Subcutaneous abdominal adipose tissue (tissue), 5 donors: Measurements from ENCODE around the gene GRIP2.

Experiments
- H3K27ac ChIP-seq: one replicate; pipeline ENCODE4 v1.7.0; 2013; ENCODE audit warnings: low read depth, mild to moderate bottlenecking, inconsistent platforms, low read length, moderate library complexity
- H3K27me3 ChIP-seq, 5 donors: one replicate each; pipeline ENCODE4 v1.7.0; 2013; ENCODE audit warnings: low read length in 5 of 5, inconsistent platforms in 1 of 5; ENCODE audit not compliant: control insufficient read depth in 5 of 5, insufficient read depth in 4 of 5
- H3K36me3 ChIP-seq, 5 donors: one replicate each; pipeline ENCODE4 v1.7.0; 2013; ENCODE audit warnings: low read length in 5 of 5; ENCODE audit not compliant: control insufficient read depth in 5 of 5, insufficient read depth in 5 of 5
- H3K4me1 ChIP-seq, 5 donors: one replicate each; pipeline ENCODE4 v1.7.0; 2013; ENCODE audit warnings: low read length in 5 of 5, mild to moderate bottlenecking in 3 of 5, moderate library complexity in 1 of 5; ENCODE audit not compliant: control insufficient read depth in 5 of 5, insufficient read depth in 5 of 5
- H3K4me3 ChIP-seq, 5 donors: one replicate each; pipeline ENCODE4 v1.7.0; 2013; ENCODE audit warnings: low read length in 5 of 5, low read depth in 1 of 5
- H3K9ac ChIP-seq, 5 donors: one replicate each; pipeline ENCODE4 v1.7.0; 2013; ENCODE audit warnings: low read length in 5 of 5, mild to moderate bottlenecking in 4 of 5, moderate library complexity in 3 of 5
- H3K9me3 ChIP-seq, 5 donors: one replicate each; pipeline ENCODE4 v1.7.0; 2013; ENCODE audit warnings: low read length in 5 of 5; ENCODE audit not compliant: control insufficient read depth in 5 of 5
- donor health status: healthy.
- donor health status: healthy.
- donor health status: healthy.
- donor health status: healthy.
- donor health status: healthy.

Gene GRIP2

GRCh38 chr3:14472471-14473351 lies 67.4 kb downstream of the GRIP2 start:
- H3K27me3 ChIP-seq: peaks cover 0 to 5% (median 0%) of the 10 kb centered on the region in 5 donors
- H3K9me3 ChIP-seq: no peaks in the 10 kb centered on the region
- no peaks in the 10 kb centered on the region for H3K4me1 ChIP-seq
- peaks cover 0 to 81% (median 36%) of the 10 kb centered on the region in 5 donors for H3K36me3 ChIP-seq
- H3K9ac ChIP-seq: no peak overlapping the region
- H3K27ac ChIP-seq: no peak overlapping the region
- no peak overlapping the region for H3K4me3 ChIP-seq

GRCh38 chr3:14471690-14472089 lies 68.5 kb downstream of the GRIP2 start:
- Histone ChIP-seq H3K27me3 (peaks cover 0 to 5% (median 0%) of the 10 kb centered on the region in 5 donors), H3K9ac (no peak overlapping the region), H3K36me3 (peaks cover 0 to 79% (median 38%) of the 10 kb centered on the region in 5 donors), H3K4me3 (no peak overlapping the region), H3K9me3 (no peaks in the 10 kb centered on the region), H3K27ac (no peak overlapping the region), H3K4me1 (no peaks in the 10 kb centered on the region)

GRCh38 chr3:14471016-14471415 lies 69.1 kb downstream of the GRIP2 start:
- H3K4me3 ChIP-seq: no peak overlapping the region
- H3K27me3 ChIP-seq: peaks cover 0 to 5% (median 0%) of the 10 kb centered on the region in 5 donors
- H3K27ac ChIP-seq: no peak overlapping the region
- peaks cover 0 to 80% (median 39%) of the 10 kb centered on the region in 5 donors for H3K36me3 ChIP-seq
- no peaks in the 10 kb centered on the region for H3K4me1 ChIP-seq
- H3K9me3 ChIP-seq: no peaks in the 10 kb centered on the region
- H3K9ac ChIP-seq: no peak overlapping the region

GRCh38 chr3:14470461-14470860 lies 69.7 kb downstream of the GRIP2 start:
- Histone ChIP-seq H3K27ac (no peak overlapping the region), H3K4me1 (no peaks in the 10 kb centered on the region), H3K9me3 (no peaks in the 10 kb centered on the region), H3K9ac (no peak overlapping the region), H3K4me3 (no peak overlapping the region), H3K27me3 (peaks cover 0 to 5% (median 0%) of the 10 kb centered on the region in 5 donors), H3K36me3 (peaks cover 0 to 82% (median 41%) of the 10 kb centered on the region in 5 donors)

GRCh38 chr3:14468621-14468981 lies 71.5 kb downstream of the GRIP2 start:
- H3K4me1 ChIP-seq: no peaks in the 10 kb centered on the region
- H3K4me3 ChIP-seq: no peak overlapping the region
- H3K27me3 ChIP-seq: peaks cover 0 to 5% (median 0%) of the 10 kb centered on the region in 5 donors
- H3K36me3 ChIP-seq: peaks cover 0 to 83% (median 46%) of the 10 kb centered on the region in 5 donors
- H3K9ac ChIP-seq: no peak overlapping the region
- no peak overlapping the region for H3K27ac ChIP-seq
- H3K9me3 ChIP-seq: no peaks in the 10 kb centered on the region

GRCh38 chr3:14467814-14468620 lies 72.1 kb downstream of the GRIP2 start:
- Histone ChIP-seq H3K4me3 (no peak overlapping the region), H3K9ac (no peak overlapping the region), H3K9me3 (no peaks in the 10 kb centered on the region), H3K36me3 (peaks cover 0 to 84% (median 49%) of the 10 kb centered on the region in 5 donors), H3K4me1 (no peaks in the 10 kb centered on the region), H3K27me3 (peaks cover 0 to 5% (median 0%) of the 10 kb centered on the region in 5 donors), H3K27ac (no peak overlapping the region)

GRCh38 chr3:14466179-14466903 lies 73.8 kb downstream of the GRIP2 start:
- H3K9ac ChIP-seq: no peak overlapping the region
- H3K36me3 ChIP-seq: peaks cover 0 to 73% (median 35%) of the 10 kb centered on the region in 5 donors
- H3K27ac ChIP-seq: no peak overlapping the region
- peaks cover 0 to 8% (median 7%) of the 10 kb centered on the region in 5 donors for H3K4me1 ChIP-seq
- H3K4me3 ChIP-seq: no peak overlapping the region
- peaks cover 0 to 5% (median 0%) of the 10 kb centered on the region in 5 donors for H3K27me3 ChIP-seq
- H3K9me3 ChIP-seq: no peaks in the 10 kb centered on the region

- Histone ChIP-seq H3K36me3 (peaks cover 0 to 70% (median 33%) of the 10 kb centered on the region in 5 donors), H3K9me3 (no peaks in the 10 kb centered on the region), H3K27ac (no peak overlapping the region), H3K27me3 (peaks cover 0 to 5% (median 0%) of the 10 kb centered on the region in 5 donors), H3K4me1 (peaks cover 3 to 17% (median 16%) of the 10 kb centered on the region in 5 donors), H3K4me3 (no peak overlapping the region), H3K9ac (no peak overlapping the region)
Observed at GRCh38 chr3:14465425-14465824, 74.7 kb downstream of the GRIP2 start.

GRCh38 chr3:14464521-14464920 lies 75.6 kb downstream of the GRIP2 start:
- H3K9me3 ChIP-seq: no peaks in the 10 kb centered on the region
- H3K27me3 ChIP-seq: peaks cover 0 to 5% (median 0%) of the 10 kb centered on the region in 5 donors
- H3K36me3 ChIP-seq: peaks cover 0 to 65% (median 33%) of the 10 kb centered on the region in 5 donors
- H3K27ac ChIP-seq: no peak overlapping the region
- H3K4me3 ChIP-seq: no peak overlapping the region
- no peak overlapping the region for H3K9ac ChIP-seq
- H3K4me1 ChIP-seq: peaks cover 6 to 22% (median 20%) of the 10 kb centered on the region in 5 donors
